ENCODE measurements around the gene CCL19. TPM values are rescaled to one million over a fixed set of nuclear protein-coding genes. Genes with fewer than 3 reads are reported as not detected.

The CCL19 gene
- total and polyA plus RNA-seq, 2 of the 8 experiments (the other 6 are each of a cell fraction or from before 2014, with no cell fraction given) = not detected

- H3K36me3 ChIP-seq (ENCODE audit: control insufficient read depth in 2 of 4, insufficient read depth in 4 of 4, low read length in 3 of 4) = no peaks in the 10 kb centered on the region
- no peak overlapping the region for H3K4me2 ChIP-seq (ENCODE audit: insufficient read depth in 1 of 2, low read depth in 2 of 2, low read length in 2 of 2)
- H4K20me1 ChIP-seq (replicated peaks in 1 of 2; ENCODE audit: control insufficient read depth in 1 of 2, insufficient read depth in 2 of 2, low read length in 2 of 2) = no peaks in the 10 kb centered on the region
- peaks cover 0 to 3% (median 1%) of the 10 kb centered on the region in 4 experiments; a peak in 2 of 7 replicates for H3K4me1 ChIP-seq (replicated peaks in 1 of 4; ENCODE audit: control insufficient read depth in 3 of 4, insufficient read depth in 4 of 4, low read length in 3 of 4)
- H3K4ac ChIP-seq (replicated peaks; ENCODE audit: insufficient read length, low read depth, low read length) = no peak overlapping the region
- H3K23ac ChIP-seq (ENCODE audit: insufficient read length) = no peak overlapping the region
- no peak overlapping the region for H2AK5ac ChIP-seq (ENCODE audit: low read depth, low read length)
- H2AFZ ChIP-seq (ENCODE audit: low read length) = no peak overlapping the region
- H3K4me3 ChIP-seq (ENCODE audit: extremely low read depth in 1 of 4, insufficient read depth in 2 of 4, low read depth in 3 of 4, low read length in 4 of 4) = no peak overlapping the region
- H3K56ac ChIP-seq (replicated peaks; ENCODE audit: insufficient read length, low read depth, low read length) = no peak overlapping the region
- no peak for FAIRE-seq
- H2BK15ac ChIP-seq (ENCODE audit: low read length) = no peak overlapping the region
- no peak overlapping the region for H2BK5ac ChIP-seq (ENCODE audit: low read depth, low read length)
- no peak overlapping the region for H4K5ac ChIP-seq (ENCODE audit: insufficient read length, low read depth, low read length)
- H3K27me3 ChIP-seq (replicated peaks in 1 of 4; ENCODE audit: control insufficient read depth in 3 of 4, extremely low read depth in 1 of 4, insufficient read depth in 3 of 4, low read length in 3 of 4) = no peaks in the 10 kb centered on the region
- no peak for DNase-seq (ENCODE audit: low read depth in 1 of 2, low spot score in 2 of 2)
- no peaks in the 10 kb centered on the region for H3K79me2 ChIP-seq (ENCODE audit: control insufficient read depth in 1 of 2, insufficient read depth in 2 of 2, low read length in 2 of 2)
- no peak overlapping the region for H4K8ac ChIP-seq (ENCODE audit: extremely low read depth, insufficient read depth, low read length)
- no peaks in the 10 kb centered on the region for H3K79me1 ChIP-seq (ENCODE audit: low read depth, low read length)
- no peak overlapping the region for H2BK20ac ChIP-seq (ENCODE audit: low read length)
- ChIA-PET CTCF (ENCODE audit: partially characterized antibody) (interaction anchor here (1.6 to 12.6 kb wide), 3 partner anchors 12 to 21 kb away, joined by 4 to 147 read pairs (median 39); no protein-coding TSS in a partner anchor), POLR2A (ENCODE audit: partially characterized antibody) (no interaction called here)
- no peak overlapping the region for H2BK12ac ChIP-seq (ENCODE audit: low read depth, low read length)
- no peaks in the 10 kb centered on the region; the same call in 1 of the 2 replicates for H3K23me2 ChIP-seq (ENCODE audit: low read depth, low read length)
- H2BK120ac ChIP-seq (replicated peaks; ENCODE audit: low read depth, low read length) = no peak overlapping the region
- H3K9ac ChIP-seq (replicated peaks in 1 of 4; ENCODE audit: extremely low read depth in 1 of 4, low read depth in 3 of 4, low read length in 3 of 4) = no peak overlapping the region
- no peaks in the 10 kb centered on the region for H3K9me3 ChIP-seq (ENCODE audit: insufficient read depth in 2 of 2, low read depth in 1 of 2, low read length in 1 of 2)
- no peak overlapping the region for H4K91ac ChIP-seq (replicated peaks; ENCODE audit: insufficient read length, low read length)
- H3K27ac ChIP-seq (ENCODE audit: low read depth, low read length) = no peak overlapping the region
- TF ChIP-seq PHF8 (conservative IDR thresholded peaks at IDR 0.05; ENCODE audit: low read depth, low read length) (no peak), HDAC2 (IDR thresholded peaks at IDR 0.05; ENCODE audit: borderline replicate concordance in 1 of 2, low read depth in 2 of 2, low read length in 2 of 2) (no peak), YY1 (IDR thresholded peaks at IDR 0.05; ENCODE audit: low read depth, low read length) (no peak), CBX5 (IDR thresholded peaks at IDR 0.05; ENCODE audit: low read depth, low read length) (no peak), POU5F1 (IDR thresholded peaks at IDR 0.05; ENCODE audit: low read depth, low read length) (no peak), ASH2L (IDR thresholded peaks at IDR 0.05; ENCODE audit: low read length) (no peak), SP2 (IDR thresholded peaks at IDR 0.05; ENCODE audit: low read length) (no peak), E2F6 (IDR thresholded peaks at IDR 0.05) (no peak), POLR2AphosphoS5 (IDR thresholded peaks at IDR 0.05; ENCODE audit: low read depth, low read length) (no peak)
- no peak overlapping the region for H3K18ac ChIP-seq (ENCODE audit: extremely low read depth, low read length)
- no peak overlapping the region for H3K14ac ChIP-seq (ENCODE audit: insufficient read length)
- 88% methylated on average over 1 of the region's 1 CpG; no CpG with 5 or more reads in 1 of the 2 experiments for WGBS, 2 experiments (ENCODE audit: extremely low coverage in 1 of 2, insufficient coverage in 1 of 2, insufficient read length in 1 of 2, insufficient replicate concordance in 2 of 2, low coverage in 1 of 2, low lambda C conversion rate in 2 of 2, missing lambda C conversion rate in 1 of 2)
Measured at GRCh38 chr9:34686732-34687131, 4.3 kb downstream of the CCL19 start.
